ENCODE measurements around the gene POLR1D.

DNA sequence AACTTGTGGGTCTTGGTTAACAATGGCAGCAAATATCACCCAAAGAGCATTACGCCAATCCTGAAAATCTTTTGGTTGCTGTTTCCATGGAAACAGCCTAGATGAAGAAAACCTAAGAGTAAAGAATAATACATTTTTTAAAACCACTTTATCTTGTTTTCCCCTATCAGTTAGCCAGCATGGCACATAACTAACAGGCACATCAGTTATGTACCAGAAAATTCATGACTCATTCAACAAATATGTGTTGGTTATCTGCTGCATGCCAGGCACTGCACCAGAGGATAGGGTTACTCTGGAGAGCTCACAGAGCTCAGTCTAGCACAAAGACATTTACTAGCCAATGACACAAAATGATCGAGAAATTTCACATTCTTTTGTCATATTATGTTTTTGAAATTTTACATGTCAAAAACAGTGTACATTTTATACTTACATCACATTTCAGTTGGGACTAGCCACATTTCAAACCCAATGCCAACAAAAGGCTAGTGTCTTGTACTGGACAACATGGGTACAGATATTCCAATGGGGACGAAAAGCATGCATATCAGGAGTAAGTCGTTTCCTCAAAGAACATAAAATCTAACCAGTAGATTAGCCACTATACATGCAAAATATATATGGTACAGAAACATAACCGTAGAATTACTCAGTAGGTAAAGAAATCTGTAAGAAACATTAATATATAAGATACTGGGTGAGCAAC lies 21.7 kb upstream of the POLR1D start:
- no peak for TF ChIP-seq EZH2 (IDR thresholded peaks at IDR 0.05; ENCODE audit: insufficient read depth, poor library complexity, severe bottlenecking)
- TF ChIP-seq EZH2phosphoT487 (IDR thresholded peaks at IDR 0.05; ENCODE audit: insufficient read depth, low read depth): no peak
